AG04450 (cell line): ENCODE data around the gene RITA1. TPM values are rescaled to one million over a fixed set of nuclear protein-coding genes. Genes with fewer than 3 reads are reported as not detected.
A peak's percentile ranks its signal among the peaks of the same experiment; 100 is the strongest.

ENCODE experiments used
- CTCF ChIA-PET: fragments of 300-600, 350-600 bp; formaldehyde crosslinking; extraction: SDS; loops from one replicate; lab custom pipeline; 2022; ENCODE audit warnings: antibody characterized with exemption, inconsistent platforms; lab: Charles Lee
- POLR2A ChIA-PET: fragments of 350-600 bp; formaldehyde crosslinking; extraction: SDS; loops from one replicate; lab custom pipeline; 2021; ENCODE audit warnings: antibody characterized with exemption, inconsistent platforms; lab: Yijun Ruan, JAX
- DNase-seq: peaks from one replicate; pipeline ENCODE4 v3.0.0-alpha.2; 2011; ENCODE audit warnings: low read depth, low spot score
- H3K27ac ChIP-seq: one replicate; pipeline ENCODE4 v1.5.1; 2012; ENCODE audit warnings: low read depth, low read length, control low read depth
- H3K27me3 ChIP-seq: one replicate; pipeline ENCODE4 v1.6.0; 2012; ENCODE audit warnings: low read length; ENCODE audit not compliant: control insufficient read depth, insufficient read depth
- H3K4me3 ChIP-seq: 2 replicates; pipeline ENCODE4 v1.5.1; 2011; ENCODE audit warnings: mild to moderate bottlenecking, low read depth, low read length, control low read depth
- H3K9me3 ChIP-seq: 2 replicates; pipeline ENCODE4 v1.5.1; 2012; ENCODE audit warnings: low read length; ENCODE audit not compliant: control insufficient read depth, insufficient read depth
- polyA plus RNA-seq: library from polyadenylated mRNA; depleted of rRNA; stranded (reverse); fragments of >200 nt; gene quantifications from 2 replicates; pipeline ENCODE4 v1.2.3, GENCODE V29; 2011
- TF ChIP-seq, protein P1 (sequence below): IDR thresholded peaks from 2 replicates; pipeline ENCODE4 v1.5.1; 2011; ENCODE audit warnings: low read depth, low read length, control low read depth, inconsistent platforms

RITA1 gene
- polyA plus RNA-seq, 1 experiment, result 9.0 TPM

DNA sequence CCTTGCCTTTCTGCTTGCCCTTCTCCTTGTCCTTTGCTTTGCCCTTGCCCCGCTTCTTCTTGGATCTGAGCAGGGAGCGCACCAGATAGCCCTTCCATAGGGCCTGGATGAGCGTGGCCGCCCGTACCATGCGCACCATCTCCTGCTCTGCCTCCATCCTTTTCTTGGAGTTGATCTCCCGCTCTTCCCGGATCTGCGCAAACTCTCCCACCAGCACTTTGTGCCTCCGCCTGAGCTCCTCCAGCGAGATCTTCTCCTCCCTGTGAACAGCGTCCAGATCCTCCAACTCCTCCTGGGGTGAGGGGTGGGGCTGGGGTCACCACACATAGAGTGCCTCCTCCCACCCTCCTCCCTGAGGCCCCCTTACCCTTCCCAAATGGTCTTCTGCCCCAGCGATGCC, 10.1 kb downstream of the RITA1 start:
- no peaks in the 10 kb centered on the region for H3K9me3 ChIP-seq
- DNase-seq, result no peak
- no peaks in the 10 kb centered on the region for H3K27me3 ChIP-seq
- POLR2A ChIA-PET, result interaction anchor here (1.0 to 1.3 kb wide), 4 partner anchors 9 to 163 kb away, joined by 3 to 11 read pairs (median 5); partner anchors contain the start of genes DDX54, RITA1 and TPCN1
- CTCF ChIA-PET, result interaction anchor here (0.6 to 1.9 kb wide), 7 partner anchors 8 to 230 kb away, joined by 3 to 5 read pairs (median 3); partner anchors contain the start of gene PLBD2
- H3K27ac ChIP-seq, result peak overlapping the region; percentile 85
- no peak overlapping the region for H3K4me3 ChIP-seq
- TF ChIP-seq, protein P1, sequence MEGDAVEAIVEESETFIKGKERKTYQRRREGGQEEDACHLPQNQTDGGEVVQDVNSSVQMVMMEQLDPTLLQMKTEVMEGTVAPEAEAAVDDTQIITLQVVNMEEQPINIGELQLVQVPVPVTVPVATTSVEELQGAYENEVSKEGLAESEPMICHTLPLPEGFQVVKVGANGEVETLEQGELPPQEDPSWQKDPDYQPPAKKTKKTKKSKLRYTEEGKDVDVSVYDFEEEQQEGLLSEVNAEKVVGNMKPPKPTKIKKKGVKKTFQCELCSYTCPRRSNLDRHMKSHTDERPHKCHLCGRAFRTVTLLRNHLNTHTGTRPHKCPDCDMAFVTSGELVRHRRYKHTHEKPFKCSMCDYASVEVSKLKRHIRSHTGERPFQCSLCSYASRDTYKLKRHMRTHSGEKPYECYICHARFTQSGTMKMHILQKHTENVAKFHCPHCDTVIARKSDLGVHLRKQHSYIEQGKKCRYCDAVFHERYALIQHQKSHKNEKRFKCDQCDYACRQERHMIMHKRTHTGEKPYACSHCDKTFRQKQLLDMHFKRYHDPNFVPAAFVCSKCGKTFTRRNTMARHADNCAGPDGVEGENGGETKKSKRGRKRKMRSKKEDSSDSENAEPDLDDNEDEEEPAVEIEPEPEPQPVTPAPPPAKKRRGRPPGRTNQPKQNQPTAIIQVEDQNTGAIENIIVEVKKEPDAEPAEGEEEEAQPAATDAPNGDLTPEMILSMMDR, result no peak

DNA sequence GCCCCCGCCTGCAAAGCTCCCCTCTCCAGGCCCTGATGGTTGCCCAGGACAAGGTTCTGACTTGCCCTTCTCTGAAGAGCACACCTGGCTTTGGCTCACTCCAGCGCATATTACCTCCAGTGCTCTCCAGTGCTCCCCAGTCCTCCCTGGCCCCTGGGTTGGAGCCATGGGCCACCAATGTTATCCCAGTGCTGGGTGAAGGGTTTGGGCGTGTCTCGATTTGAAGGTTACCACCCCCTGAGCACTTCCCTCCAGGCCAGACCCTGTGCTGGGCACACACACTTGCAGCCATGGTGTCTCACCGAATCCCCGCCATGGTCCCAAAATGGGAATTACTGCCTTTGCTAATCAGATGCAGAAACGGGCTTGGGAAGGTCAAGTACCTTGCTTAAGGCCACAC, 11.1 kb downstream of the RITA1 start:
- ChIA-PET POLR2A (no interaction called here), CTCF (interaction anchor here (0.8 to 2.6 kb wide), 10 partner anchors 9 to 228 kb away, joined by 3 to 15 read pairs (median 4); no protein-coding TSS in a partner anchor)
- Histone ChIP-seq H3K4me3 (no peak overlapping the region), H3K27me3 (no peaks in the 10 kb centered on the region), H3K9me3 (no peaks in the 10 kb centered on the region), H3K27ac (no peak overlapping the region)
- TF ChIP-seq, protein P1, result no peak
- DNase-seq, result no peak

DNA sequence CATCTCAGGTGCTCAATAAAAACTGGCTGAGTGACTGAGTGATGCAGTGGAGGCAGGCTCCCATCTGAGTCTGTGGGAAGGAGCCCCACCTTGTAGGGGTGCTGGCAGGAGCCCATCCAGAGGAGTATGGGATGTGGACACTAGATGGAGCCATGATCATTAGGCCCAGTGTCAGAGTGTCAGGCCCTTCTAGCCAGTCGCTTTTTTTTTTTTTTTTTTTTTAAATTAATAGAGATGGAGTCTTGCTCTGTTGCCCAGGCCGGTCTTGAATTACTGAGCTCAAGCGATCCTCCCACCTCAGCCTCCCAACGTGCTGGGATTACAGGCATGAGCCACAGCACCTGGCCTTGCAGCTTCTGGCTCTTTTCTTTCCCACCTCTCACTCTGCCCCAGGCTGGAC, 11.5 kb downstream of the RITA1 start:
- H3K27ac ChIP-seq, result no peak overlapping the region
- POLR2A ChIA-PET, result no interaction called here
- no peak for DNase-seq
- H3K4me3 ChIP-seq, result no peak overlapping the region
- H3K27me3 ChIP-seq, result no peaks in the 10 kb centered on the region
- CTCF ChIA-PET, result interaction anchor here (0.5 to 2.6 kb wide), 32 partner anchors 8 to 707 kb away, joined by 3 to 15 read pairs (median 4); partner anchors contain the start of gene SLC8B1
- no peaks in the 10 kb centered on the region for H3K9me3 ChIP-seq
- TF ChIP-seq, protein P1, result peak; percentile 80

DNA sequence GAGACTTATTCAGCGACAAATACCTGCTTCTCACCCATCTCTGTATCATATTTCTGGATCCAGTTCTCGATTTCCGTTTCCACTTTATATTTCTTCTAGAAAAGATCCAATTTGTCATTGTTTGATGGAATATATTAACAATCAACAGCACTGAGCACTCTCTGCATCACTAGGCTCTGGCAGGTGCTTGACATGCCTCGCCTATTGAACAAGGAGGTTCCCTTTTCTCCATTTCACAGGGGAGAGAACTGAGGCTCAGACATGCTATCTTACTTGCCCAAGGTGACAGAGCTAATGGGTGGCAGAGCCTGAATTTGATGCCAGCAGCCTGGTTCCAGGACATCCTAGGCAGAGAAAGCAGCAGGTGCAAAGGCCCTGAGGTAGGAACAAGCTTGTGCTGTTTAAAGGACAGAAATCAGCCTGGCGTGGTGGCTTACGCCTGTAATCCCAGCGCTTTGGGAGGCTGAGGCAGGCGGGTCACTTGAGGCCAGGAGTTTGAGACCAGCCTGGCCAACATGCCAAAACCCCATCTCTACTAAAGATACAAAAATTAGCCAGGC, 12.1 kb downstream of the RITA1 start:
- H3K27ac ChIP-seq, result no peak overlapping the region
- no peaks in the 10 kb centered on the region for H3K27me3 ChIP-seq
- DNase-seq, result no peak
- ChIA-PET CTCF (interaction anchor here (0.5 to 2.6 kb wide), 33 partner anchors 8 to 707 kb away, joined by 3 to 15 read pairs (median 4); partner anchors contain the start of gene SLC8B1), POLR2A (no interaction called here)
- no peak overlapping the region for H3K4me3 ChIP-seq
- no peaks in the 10 kb centered on the region for H3K9me3 ChIP-seq
- TF ChIP-seq, protein P1, result no peak

DNA sequence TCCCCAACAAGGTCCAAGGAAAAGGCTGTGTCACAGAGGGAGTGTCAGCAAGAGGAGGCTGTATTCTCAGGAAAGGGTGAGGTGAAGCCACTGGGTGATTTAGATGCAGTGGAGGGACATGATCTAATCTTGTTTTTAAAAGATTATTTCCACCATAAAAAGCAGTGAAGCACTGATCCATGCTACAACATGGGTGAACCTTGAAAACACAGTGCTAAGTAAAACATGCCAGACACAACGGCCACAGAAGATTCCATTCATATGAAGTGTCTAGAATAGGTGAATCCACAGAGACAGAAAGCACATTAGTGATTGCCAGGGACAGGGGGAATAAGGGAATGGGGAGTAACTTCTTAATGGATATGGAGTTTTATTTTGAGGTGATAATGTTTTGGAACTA, 12.8 kb downstream of the RITA1 start:
- no peaks in the 10 kb centered on the region for H3K9me3 ChIP-seq
- no peak overlapping the region for H3K4me3 ChIP-seq
- ChIA-PET POLR2A (no interaction called here), CTCF (interaction anchor here (0.5 to 2.6 kb wide), 2 partner anchors 127 to 227 kb away, joined by 3 to 15 read pairs; no protein-coding TSS in a partner anchor)
- TF ChIP-seq, protein P1, result no peak
- H3K27ac ChIP-seq, result no peak overlapping the region
- H3K27me3 ChIP-seq, result no peaks in the 10 kb centered on the region
- DNase-seq, result no peak
